OCI-LY7 (cell line): ENCODE measurements around the gene SBF2.

ENCODE experiments used
- CTCF ChIP-seq: fragments of 200-600 bp; sonication (generic); conservative IDR thresholded peaks from 2 replicates; pipeline ENCODE4 v1.5.1; 2014; ENCODE audit warnings: mild to moderate bottlenecking, antibody characterized with exemption, low read length, moderate library complexity, mixed read lengths
- EZH2phosphoT487 ChIP-seq: fragments of 200-600 bp; sonication (generic); IDR thresholded peaks from 2 replicates; pipeline ENCODE4 v1.6.1; 2018; ENCODE audit warnings: low read depth, borderline replicate concordance, mild to moderate bottlenecking, mixed run types, antibody characterized with exemption, low read length, moderate library complexity, mixed read lengths

GRCh38 chr11:9972989-9973388 is 321.0 kb downstream of the SBF2 start:
- TF ChIP-seq CTCF = peak; percentile 92
- no peak for TF ChIP-seq EZH2phosphoT487
